ENCODE data around the gene TMEM147. TPM values are rescaled to one million over a fixed set of nuclear protein-coding genes. Genes with fewer than 3 reads are reported as not detected.

Gene TMEM147
- total and polyA plus RNA-seq, 10 of the 15 experiments (the other 5 are each of a cell fraction or from before 2014, with no cell fraction given), result 53.4 to 145 (median 79.3) TPM

DNA sequence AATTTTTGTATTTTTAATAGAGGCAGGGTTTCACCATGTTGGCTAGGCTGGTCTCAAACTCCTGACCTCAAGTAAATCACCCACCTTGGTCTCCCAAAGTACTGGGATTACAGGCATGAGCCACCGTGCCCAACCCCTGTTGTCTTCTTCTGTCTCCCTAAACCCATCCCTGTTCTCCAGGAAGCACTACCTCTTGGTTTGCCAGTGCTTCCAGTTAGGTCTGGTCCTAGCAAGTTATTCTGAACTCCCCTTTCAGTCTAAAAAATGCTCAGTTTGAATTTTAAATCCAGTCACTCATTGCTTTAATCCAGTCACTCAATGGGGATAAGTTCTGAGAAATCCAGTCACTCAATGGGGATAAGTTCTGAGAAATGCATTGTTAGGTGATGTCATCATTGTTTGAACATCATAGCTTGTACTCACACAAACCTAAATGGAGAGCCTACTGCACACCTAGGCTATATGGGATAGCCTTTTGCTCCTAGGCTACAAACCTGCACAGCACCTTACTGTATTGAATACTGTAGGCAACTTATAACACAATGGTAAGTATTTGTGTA lies 26.1 kb downstream of the TMEM147 start (continued):
- TF ChIP-seq, protein P1, sequence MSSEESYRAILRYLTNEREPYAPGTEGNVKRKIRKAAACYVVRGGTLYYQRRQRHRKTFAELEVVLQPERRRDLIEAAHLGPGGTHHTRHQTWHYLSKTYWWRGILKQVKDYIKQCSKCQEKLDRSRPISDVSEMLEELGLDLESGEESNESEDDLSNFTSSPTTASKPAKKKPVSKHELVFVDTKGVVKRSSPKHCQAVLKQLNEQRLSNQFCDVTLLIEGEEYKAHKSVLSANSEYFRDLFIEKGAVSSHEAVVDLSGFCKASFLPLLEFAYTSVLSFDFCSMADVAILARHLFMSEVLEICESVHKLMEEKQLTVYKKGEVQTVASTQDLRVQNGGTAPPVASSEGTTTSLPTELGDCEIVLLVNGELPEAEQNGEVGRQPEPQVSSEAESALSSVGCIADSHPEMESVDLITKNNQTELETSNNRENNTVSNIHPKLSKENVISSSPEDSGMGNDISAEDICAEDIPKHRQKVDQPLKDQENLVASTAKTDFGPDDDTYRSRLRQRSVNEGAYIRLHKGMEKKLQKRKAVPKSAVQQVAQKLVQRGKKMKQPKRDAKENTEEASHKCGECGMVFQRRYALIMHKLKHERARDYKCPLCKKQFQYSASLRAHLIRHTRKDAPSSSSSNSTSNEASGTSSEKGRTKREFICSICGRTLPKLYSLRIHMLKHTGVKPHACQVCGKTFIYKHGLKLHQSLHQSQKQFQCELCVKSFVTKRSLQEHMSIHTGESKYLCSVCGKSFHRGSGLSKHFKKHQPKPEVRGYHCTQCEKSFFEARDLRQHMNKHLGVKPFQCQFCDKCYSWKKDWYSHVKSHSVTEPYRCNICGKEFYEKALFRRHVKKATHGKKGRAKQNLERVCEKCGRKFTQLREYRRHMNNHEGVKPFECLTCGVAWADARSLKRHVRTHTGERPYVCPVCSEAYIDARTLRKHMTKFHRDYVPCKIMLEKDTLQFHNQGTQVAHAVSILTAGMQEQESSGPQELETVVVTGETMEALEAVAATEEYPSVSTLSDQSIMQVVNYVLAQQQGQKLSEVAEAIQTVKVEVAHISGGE (CRISPR knock-in tag; IDR thresholded peaks at IDR 0.05), result no peak
- TF ChIP-seq SUPT20H (IDR thresholded peaks at IDR 0.05; ENCODE audit: borderline replicate concordance, control insufficient read depth, low read depth, low read length), result no peak
- no peak for TF ChIP-seq NR2F1 (conservative IDR thresholded peaks at IDR 0.05)
- TF ChIP-seq, protein P2, sequence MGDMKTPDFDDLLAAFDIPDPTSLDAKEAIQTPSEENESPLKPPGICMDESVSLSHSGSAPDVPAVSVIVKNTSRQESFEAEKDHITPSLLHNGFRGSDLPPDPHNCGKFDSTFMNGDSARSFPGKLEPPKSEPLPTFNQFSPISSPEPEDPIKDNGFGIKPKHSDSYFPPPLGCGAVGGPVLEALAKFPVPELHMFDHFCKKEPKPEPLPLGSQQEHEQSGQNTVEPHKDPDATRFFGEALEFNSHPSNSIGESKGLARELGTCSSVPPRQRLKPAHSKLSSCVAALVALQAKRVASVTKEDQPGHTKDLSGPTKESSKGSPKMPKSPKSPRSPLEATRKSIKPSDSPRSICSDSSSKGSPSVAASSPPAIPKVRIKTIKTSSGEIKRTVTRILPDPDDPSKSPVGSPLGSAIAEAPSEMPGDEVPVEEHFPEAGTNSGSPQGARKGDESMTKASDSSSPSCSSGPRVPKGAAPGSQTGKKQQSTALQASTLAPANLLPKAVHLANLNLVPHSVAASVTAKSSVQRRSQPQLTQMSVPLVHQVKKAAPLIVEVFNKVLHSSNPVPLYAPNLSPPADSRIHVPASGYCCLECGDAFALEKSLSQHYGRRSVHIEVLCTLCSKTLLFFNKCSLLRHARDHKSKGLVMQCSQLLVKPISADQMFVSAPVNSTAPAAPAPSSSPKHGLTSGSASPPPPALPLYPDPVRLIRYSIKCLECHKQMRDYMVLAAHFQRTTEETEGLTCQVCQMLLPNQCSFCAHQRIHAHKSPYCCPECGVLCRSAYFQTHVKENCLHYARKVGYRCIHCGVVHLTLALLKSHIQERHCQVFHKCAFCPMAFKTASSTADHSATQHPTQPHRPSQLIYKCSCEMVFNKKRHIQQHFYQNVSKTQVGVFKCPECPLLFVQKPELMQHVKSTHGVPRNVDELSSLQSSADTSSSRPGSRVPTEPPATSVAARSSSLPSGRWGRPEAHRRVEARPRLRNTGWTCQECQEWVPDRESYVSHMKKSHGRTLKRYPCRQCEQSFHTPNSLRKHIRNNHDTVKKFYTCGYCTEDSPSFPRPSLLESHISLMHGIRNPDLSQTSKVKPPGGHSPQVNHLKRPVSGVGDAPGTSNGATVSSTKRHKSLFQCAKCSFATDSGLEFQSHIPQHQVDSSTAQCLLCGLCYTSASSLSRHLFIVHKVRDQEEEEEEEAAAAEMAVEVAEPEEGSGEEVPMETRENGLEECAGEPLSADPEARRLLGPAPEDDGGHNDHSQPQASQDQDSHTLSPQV (IDR thresholded peaks at IDR 0.05), result no peak

All from GM12878 (cell line).